Middle frontal gyrus (tissue), 1 donor: ENCODE data around the gene PALM2AKAP2.
A peak's percentile ranks its signal among the peaks of the same experiment; 100 is the strongest.
"Not testable (repeated sequence)": the region's sequence is repeated elsewhere in the genome, so short reads cannot be mapped to it uniquely, and the experiment has no call there.

Experiments used
- DNase-seq: peaks from one replicate; pipeline ENCODE4 v3.0.0-alpha.2; 2015; ENCODE audit warnings: low spot score; ENCODE audit errors: extremely low spot score

Gene PALM2AKAP2

GRCh38 chr9:109802491-109802890 lies 22.5 kb downstream of the PALM2AKAP2 start:
- no peak for DNase-seq

- no peak for DNase-seq
Observed at GRCh38 chr9:109805050-109805449, 25.1 kb downstream of the PALM2AKAP2 start.

GRCh38 chr9:109806506-109807115 lies 26.6 kb downstream of the PALM2AKAP2 start:
- no peak for DNase-seq

GRCh38 chr9:109811876-109812275 lies 31.9 kb downstream of the PALM2AKAP2 start:
- DNase-seq = peak; percentile 23

- DNase-seq = no peak
Observed at GRCh38 chr9:109812331-109812730, 32.3 kb downstream of the PALM2AKAP2 start.

GRCh38 chr9:109812818-109813281 lies 32.9 kb downstream of the PALM2AKAP2 start:
- no peak for DNase-seq

GRCh38 chr9:109813303-109813702 lies 33.3 kb downstream of the PALM2AKAP2 start:
- no peak for DNase-seq

GRCh38 chr9:109813829-109814228 lies 33.8 kb downstream of the PALM2AKAP2 start:
- DNase-seq = no peak

- DNase-seq = no peak
Observed at GRCh38 chr9:109815366-109815947, 35.5 kb downstream of the PALM2AKAP2 start.

- no peak for DNase-seq
Observed at GRCh38 chr9:109816490-109816889, 36.5 kb downstream of the PALM2AKAP2 start.

- no peak for DNase-seq
Observed at GRCh38 chr9:109817146-109817845, 37.3 kb downstream of the PALM2AKAP2 start.

- peak; percentile 63 for DNase-seq
Observed at GRCh38 chr9:109817846-109818472, 38.0 kb downstream of the PALM2AKAP2 start.

GRCh38 chr9:109821711-109822110 lies 41.7 kb downstream of the PALM2AKAP2 start:
- no peak for DNase-seq

GRCh38 chr9:109825383-109825782 lies 45.4 kb downstream of the PALM2AKAP2 start:
- DNase-seq = not testable (repeated sequence)

- DNase-seq = no peak
Observed at GRCh38 chr9:109826559-109826958, 46.6 kb downstream of the PALM2AKAP2 start.

- DNase-seq = no peak
Observed at GRCh38 chr9:109828254-109828653, 48.3 kb downstream of the PALM2AKAP2 start.
